GM12878 (cell line): Measurements from ENCODE around the gene NACA. TPM values are rescaled to one million over a fixed set of nuclear protein-coding genes. Genes with fewer than 3 reads are reported as not detected.

ENCODE experiments used
- ATAC-seq: fragments of 200-7000 bp; cut with Tn5 transposase; 3 replicates; pipeline ENCODE4 v1.9.1; 2020; ENCODE audit warnings: mild to moderate bottlenecking, moderate library complexity
- BruUV-seq: library from RNA; stranded (reverse); fragments of 400-500 nt; replicated peaks from 2 replicates; lab custom pipeline; 2021; lab: Mats Ljungman, UMichigan
- CTCF ChIA-PET: fragments of 300-600 bp; sonication (Branson Sonifier 250); formaldehyde crosslinking; extraction: SDS; loops from one replicate; lab custom pipeline; 2021; ENCODE audit warnings: inconsistent platforms; lab: Yijun Ruan, JAX
- POLR2A ChIA-PET: fragments of 350-600 bp; formaldehyde crosslinking; extraction: SDS; loops from one replicate; lab custom pipeline; 2021; ENCODE audit warnings: inconsistent platforms; lab: Charles Lee
- RAD21 ChIA-PET: fragments of 300-600 bp; sonication (Branson Sonifier 250); formaldehyde crosslinking; loops from one replicate; lab custom pipeline; 2023; ENCODE audit warnings: antibody characterized with exemption; ENCODE audit not compliant: unreplicated experiment; lab: Charles Lee
- SMC1A ChIA-PET: fragments of 300-600 bp; sonication (Branson Sonifier 250); formaldehyde crosslinking; loops from one replicate; lab custom pipeline; 2023; ENCODE audit not compliant: unreplicated experiment, uncharacterized antibody; lab: Charles Lee
- DNase-seq: peaks from one replicate; pipeline ENCODE4 v3.0.0-alpha.2; 2011; ENCODE audit warnings: low read depth, low spot score
- FAIRE-seq: peaks from 3 replicates; lab custom pipeline; 2011; peaks lifted over from hg19 to GRCh38; lab: Jason Lieb, UNC
- H2AFZ ChIP-seq: 2 replicates; pipeline ENCODE4 v1.6.0; 2011; ENCODE audit warnings: low read depth, low read length, control low read depth; ENCODE audit not compliant: control insufficient read depth
- H3K27ac ChIP-seq: 2 replicates; pipeline ENCODE4 v1.5.1; 2011; ENCODE audit warnings: control low read depth; ENCODE audit not compliant: control insufficient read depth, insufficient read depth
- H3K27me3 ChIP-seq, 2 experiments: replicated peaks in 1 of 2; 2 replicates each; pipeline versions ENCODE4 v1.6.0 to v1.6.1; 2011; ENCODE audit warnings: low read length in 1 of 2; ENCODE audit not compliant: control insufficient read depth in 2 of 2, insufficient read depth in 2 of 2
- H3K36me3 ChIP-seq, 2 experiments: 2 replicates each; pipeline ENCODE4 v1.5.1; 2011; ENCODE audit warnings: low read length in 1 of 2; ENCODE audit not compliant: control insufficient read depth in 2 of 2, insufficient read depth in 2 of 2
- H3K4me1 ChIP-seq: 2 replicates; pipeline ENCODE4 v1.6.1; 2011; ENCODE audit warnings: mild to moderate bottlenecking, low read length, moderate library complexity, mixed read lengths; ENCODE audit not compliant: control insufficient read depth, insufficient read depth
- H3K4me2 ChIP-seq: 2 replicates; pipeline ENCODE4 v1.6.0; 2011; ENCODE audit warnings: control low read depth; ENCODE audit not compliant: control insufficient read depth, insufficient read depth
- H3K4me3 ChIP-seq: fragments of 200-600 bp; sonication (generic); 2 replicates; pipeline ENCODE4 v1.5.1; 2016
- H3K79me2 ChIP-seq: 2 replicates; pipeline ENCODE4 v1.6.0; 2011; ENCODE audit warnings: low read length; ENCODE audit not compliant: control insufficient read depth, insufficient read depth
- H3K9ac ChIP-seq: 2 replicates; pipeline ENCODE4 v1.8.0; 2011; ENCODE audit warnings: low read length, control low read depth, mixed read lengths; ENCODE audit not compliant: control insufficient read depth, insufficient read depth
- H3K9me3 ChIP-seq: replicated peaks from 3 replicates; pipeline ENCODE4 v1.5.1; 2011; ENCODE audit warnings: mild to moderate bottlenecking, low read length; ENCODE audit not compliant: control insufficient read depth, insufficient read depth
- H4K20me1 ChIP-seq: 2 replicates; pipeline ENCODE4 v1.6.0; 2011; ENCODE audit not compliant: control insufficient read depth, insufficient read depth
- BMI1 ChIP-seq: fragments of 450-650 bp; IDR thresholded peaks from 2 replicates; pipeline ENCODE4 v1.6.1; 2016; ENCODE audit warnings: mild to moderate bottlenecking, moderate library complexity, borderline replicate concordance
- CREB1 ChIP-seq: IDR thresholded peaks from 2 replicates; pipeline ENCODE4 v1.6.1; 2012; ENCODE audit warnings: low read depth, mild to moderate bottlenecking, inconsistent platforms
- ELK1 ChIP-seq: IDR thresholded peaks from 2 replicates; pipeline ENCODE4 v1.6.1; 2012; ENCODE audit warnings: low read depth, low read length, improper control_type of control experiment
- IKZF1 ChIP-seq: fragments of 450-650 bp; conservative IDR thresholded peaks from 2 replicates; pipeline ENCODE4 v1.6.1; 2017; ENCODE audit warnings: antibody characterized with exemption, mild to moderate bottlenecking
- KAT2A ChIP-seq: conservative IDR thresholded peaks from 2 replicates; pipeline ENCODE4 v1.6.1; 2011; ENCODE audit warnings: low read depth, low read length; ENCODE audit not compliant: control insufficient read depth
- MEF2B ChIP-seq: fragments of 450-650 bp; IDR thresholded peaks from 2 replicates; pipeline ENCODE4 v1.6.1; 2018; ENCODE audit warnings: mild to moderate bottlenecking, moderate library complexity; ENCODE audit not compliant: partially characterized antibody, poor library complexity, severe bottlenecking
- MTA3 ChIP-seq: IDR thresholded peaks from 2 replicates; pipeline ENCODE4 v1.6.1; 2012; ENCODE audit warnings: low read length, inconsistent platforms, borderline replicate concordance
- NFIC ChIP-seq: IDR thresholded peaks from 2 replicates; pipeline ENCODE4 v1.6.1; 2012; ENCODE audit warnings: low read depth, mild to moderate bottlenecking, inconsistent platforms, low read length, moderate library complexity
- NFXL1 ChIP-seq: fragments of 450-650 bp; IDR thresholded peaks from 2 replicates; pipeline ENCODE4 v1.6.1; 2017; ENCODE audit warnings: antibody characterized with exemption, mild to moderate bottlenecking, borderline replicate concordance
- NRF1 ChIP-seq: conservative IDR thresholded peaks from 2 replicates; pipeline ENCODE4 v1.6.1; 2011; ENCODE audit warnings: mild to moderate bottlenecking, low read depth, low read length, improper control_type of control experiment
- PAX8 ChIP-seq: fragments of 450-650 bp; IDR thresholded peaks from 2 replicates; pipeline ENCODE4 v1.6.1; 2017; ENCODE audit warnings: mild to moderate bottlenecking, moderate library complexity
- POLR2A ChIP-seq: IDR thresholded peaks from 2 replicates; pipeline ENCODE4 v1.6.1; 2011; ENCODE audit warnings: low read depth, mild to moderate bottlenecking, low read length
- SMC3 ChIP-seq: IDR thresholded peaks from 2 replicates; pipeline ENCODE4 v1.6.1; 2011; ENCODE audit warnings: low read length, improper control_type of control experiment, borderline replicate concordance
- ZBED1 ChIP-seq: IDR thresholded peaks from 2 replicates; pipeline ENCODE4 v1.6.1; 2016; ENCODE audit warnings: borderline replicate concordance
- WGBS: methylation state at CpG from one replicate; pipeline ENCODE4 v1.1.6; 2016; ENCODE audit warnings: low lambda C conversion rate; ENCODE audit not compliant: insufficient replicate concordance, insufficient coverage; ENCODE audit errors: missing lambda C conversion rate; 5-methylcytosine and 5-hydroxymethylcytosine counted together
- in situ Hi-C: fragments of 300-500 bp; cut with MboI; formaldehyde crosslinking; loops from 9 replicates; pipeline ENCODE4 v1.14.3; 2018; ENCODE audit warnings: mixed read lengths
- intact Hi-C: fragments of 100-400 bp; cut with micrococcal nuclease; formaldehyde crosslinking; loops from one replicate; pipeline ENCODE4 v1.14.2; 2022; ENCODE audit not compliant: unreplicated experiment
- polyA plus RNA-seq, 11 experiments: library from polyadenylated mRNA; depleted of rRNA in 4 of 11; unstranded in 6 of 11; stranded (reverse) in 5 of 11; fragments of >200 nt; fragmentation: Nextera tagmentation in 4 of 11; fragmentation: Illumina TruSeq in 1 of 11; extraction: Ambion mirVana in 4 of 11; extraction: Trizol in 1 of 11; gene quantifications; 1 replicate in 1 of 11; 2 replicates in 10 of 11; pipeline versions ENCODE4 v1.2.1 to v1.2.3, GENCODE V29; 2011 to 2016; ENCODE audit warnings: inconsistent platforms in 2 of 11, missing spikeins in 2 of 11, low read depth in 1 of 11
- total RNA-seq, 4 experiments: library from RNA; depleted of rRNA in 3 of 4; stranded (reverse); fragments of >200 nt in 3 of 4; fragmentation: Illumina TruSeq in 1 of 4; extraction: Trizol in 1 of 4; gene quantifications; 2 replicates each; pipeline versions ENCODE4 v1.2.1 to v1.2.3, GENCODE V29; 2013 to 2021

Gene NACA
- total and polyA plus RNA-seq, 10 of the 15 experiments (the other 5 are each of a cell fraction or from before 2014, with no cell fraction given), result 1,181 to 2,782 (median 1,905) TPM

GRCh38 chr12:56715798-56716197 lies 9.3 kb downstream of the NACA start:
- Histone ChIP-seq H3K9ac (no peak overlapping the region), H3K9me3 (no peaks in the 10 kb centered on the region), H3K4me1 (peaks cover 24% of the 10 kb centered on the region; the same call in 1 of the 2 replicates), H3K27ac (no peak overlapping the region), H3K4me2 (no peak overlapping the region), H2AFZ (no peak overlapping the region), H3K27me3 (no peaks in the 10 kb centered on the region), H3K36me3 (peaks cover 26 to 40% of the 10 kb centered on the region in 2 experiments), H3K4me3 (no peak overlapping the region), H4K20me1 (peaks cover 31% of the 10 kb centered on the region), H3K79me2 (peaks cover 54% of the 10 kb centered on the region)
- in situ Hi-C loops (no loop called here), intact Hi-C loops (no loop called here)
- FAIRE-seq (no peak), DNase-seq (no peak), ATAC-seq (no peak)
- SMC1A ChIA-PET, result no interaction called here
- CTCF ChIA-PET, result no interaction called here
- WGBS, result 91% methylated on average over 8 of the region's 8 CpGs
- BruUV-seq, result no TSS peak
- POLR2A ChIA-PET, result interaction anchor here (0.5 to 1.7 kb wide), 5 partner anchors 10 to 237 kb away, joined by 3 to 9 read pairs (median 3); no protein-coding TSS in a partner anchor
- TF ChIP-seq ZBED1, result no peak
- TF ChIP-seq PAX8, result no peak
- TF ChIP-seq NRF1, result no peak
- 0 out of 2 replicates have a peak, but pooled peaks have one; percentile 23 for TF ChIP-seq POLR2A
- TF ChIP-seq NFIC, result 0 out of 2 replicates have a peak, but pooled peaks have one; percentile 4
- TF ChIP-seq IKZF1, result no peak
- no peak for TF ChIP-seq SMC3
- RAD21 ChIA-PET, result interaction anchor here (1.6 kb wide), 1 partner anchor 38 kb away, joined by 4 read pairs; no protein-coding TSS in a partner anchor

GRCh38 chr12:56714431-56714929 lies 10.6 kb downstream of the NACA start:
- no peak overlapping the region for H3K9ac ChIP-seq
- no peak overlapping the region for H2AFZ ChIP-seq
- in situ Hi-C loops, result no loop called here
- peaks cover 21% of the 10 kb centered on the region for H4K20me1 ChIP-seq
- no TSS peak for BruUV-seq
- ChIA-PET POLR2A (interaction anchor here (1.0 to 1.2 kb wide), 2 partner anchors 9 to 22 kb away, joined by 3 to 7 read pairs; no protein-coding TSS in a partner anchor), CTCF (no interaction called here), RAD21 (interaction anchor here (0.8 kb wide), 1 partner anchor 11 kb away, joined by 3 read pairs; the partner anchor contains the start of gene NACA), SMC1A (no interaction called here)
- 100% methylated on average over 2 of the region's 2 CpGs for WGBS
- H3K79me2 ChIP-seq, result peaks cover 41% of the 10 kb centered on the region
- intact Hi-C loops, result no loop called here
- DNase-seq (no peak), FAIRE-seq (peak; percentile 57), ATAC-seq (no peak)
- peaks cover 21 to 34% of the 10 kb centered on the region in 2 experiments for H3K36me3 ChIP-seq
- TF ChIP-seq KAT2A (no peak), MTA3 (no peak), MEF2B (no peak), BMI1 (no peak), ELK1 (no peak), CREB1 (no peak), NFXL1 (no peak)
- no peaks in the 10 kb centered on the region for H3K27me3 ChIP-seq
- no peak overlapping the region for H3K4me2 ChIP-seq
- no peak overlapping the region for H3K27ac ChIP-seq
- no peak overlapping the region for H3K4me3 ChIP-seq
- H3K4me1 ChIP-seq, result peaks cover 17% of the 10 kb centered on the region; the same call in 1 of the 2 replicates
- H3K9me3 ChIP-seq, result no peaks in the 10 kb centered on the region
